Stimulated activated CD8-positive, alpha-beta memory T cell treated with anti-CD3 and anti-CD28 coated beads, Interleukin-7, amount 100 ng/mL, for 48 hours (primary cell): ENCODE measurements around the gene SLC16A3.
"Not testable (repeated sequence)": the region's sequence is repeated elsewhere in the genome, so short reads cannot be mapped to it uniquely, and the experiment has no call there.

Experiments used
- DNase-seq, 2 donors: peaks; one replicate each; pipeline ENCODE4 v3.0.0-alpha.2; 2020; ENCODE audit warnings: low read depth in 1 of 2; ENCODE audit errors: extremely low read depth in 1 of 2

SLC16A3 gene

DNA sequence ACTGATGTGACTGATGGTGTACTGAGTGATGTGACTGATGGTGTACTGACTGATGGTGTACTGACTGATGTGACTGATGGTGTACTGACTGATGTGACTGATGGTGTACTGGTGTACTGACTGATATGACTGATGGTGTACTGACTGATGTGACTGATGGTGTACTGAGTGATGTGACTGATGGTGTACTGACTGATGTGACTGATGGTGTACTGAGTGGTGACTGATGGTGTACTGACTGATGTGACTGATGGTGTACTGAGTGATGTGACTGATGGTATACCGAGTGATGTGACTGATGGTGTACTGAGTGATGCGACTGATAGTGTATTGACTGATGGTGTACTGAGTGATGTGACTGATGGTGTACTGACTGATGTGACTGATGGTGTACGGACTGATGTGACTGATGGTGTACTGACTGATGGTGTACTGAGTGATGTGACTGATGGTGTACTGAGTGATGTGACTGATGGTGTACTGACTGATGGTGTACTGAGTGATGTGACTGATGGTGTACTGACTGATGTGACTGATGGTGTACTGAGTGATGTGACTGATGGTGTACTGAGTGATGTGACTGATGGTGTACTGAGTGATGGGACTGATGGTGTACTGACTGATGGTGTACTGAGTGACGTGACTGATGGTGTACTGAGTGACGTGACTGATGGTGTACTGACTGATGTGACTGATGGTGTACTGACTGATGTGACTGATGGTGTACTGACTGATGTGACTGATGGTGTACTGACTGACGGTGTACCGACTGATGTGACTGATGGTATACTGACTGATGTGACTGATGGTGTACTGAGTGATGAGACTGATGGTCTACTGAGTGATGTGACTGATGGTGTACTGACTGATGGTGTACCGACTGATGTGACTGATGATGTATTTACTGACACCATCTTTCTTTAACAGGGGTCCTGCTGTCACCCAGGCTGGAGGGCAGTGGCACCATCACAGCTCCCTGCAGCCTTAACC, 31.4 kb downstream of the SLC16A3 start:
- not testable (repeated sequence) for DNase-seq

DNA sequence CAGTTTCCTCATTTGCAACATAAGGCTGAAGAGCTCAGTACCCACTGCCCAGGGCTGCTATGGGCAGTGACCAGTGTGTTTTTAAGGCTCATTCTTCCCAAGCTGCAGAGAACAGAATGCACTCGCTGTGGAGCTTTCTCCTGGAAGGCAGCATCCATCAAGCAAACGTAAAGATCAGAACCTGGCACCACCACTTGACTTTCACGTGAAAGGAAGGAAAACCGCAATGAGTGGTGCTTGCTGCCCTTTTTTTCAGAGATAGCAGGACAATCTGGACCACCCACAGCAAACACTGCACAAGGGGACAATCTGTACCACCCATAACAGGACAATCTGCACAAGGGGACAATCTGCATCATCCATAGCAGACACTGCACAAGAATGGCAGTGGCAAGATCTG, 33.5 kb downstream of the SLC16A3 start:
- no peak for DNase-seq

DNA sequence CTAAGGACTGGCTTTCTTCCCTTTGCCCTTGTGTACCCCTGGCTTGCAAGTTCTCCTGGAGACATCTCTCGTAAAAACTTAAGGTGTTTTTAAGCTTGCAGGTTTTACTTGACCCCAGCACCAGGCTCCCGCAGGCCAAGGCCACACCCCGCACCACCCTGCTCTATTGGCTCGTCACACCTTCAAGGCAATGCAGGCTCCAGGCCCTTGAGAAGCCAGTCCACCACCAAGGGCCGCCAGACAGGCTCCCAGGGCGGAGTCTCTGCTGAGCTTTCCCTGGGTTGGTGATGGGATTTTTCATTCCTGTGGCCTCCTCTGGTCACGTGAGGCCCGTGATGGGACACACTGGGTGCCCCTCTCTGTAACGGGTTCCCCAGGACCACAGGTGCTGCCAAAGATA, 34.8 kb downstream of the SLC16A3 start:
- DNase-seq, result no peak

DNA sequence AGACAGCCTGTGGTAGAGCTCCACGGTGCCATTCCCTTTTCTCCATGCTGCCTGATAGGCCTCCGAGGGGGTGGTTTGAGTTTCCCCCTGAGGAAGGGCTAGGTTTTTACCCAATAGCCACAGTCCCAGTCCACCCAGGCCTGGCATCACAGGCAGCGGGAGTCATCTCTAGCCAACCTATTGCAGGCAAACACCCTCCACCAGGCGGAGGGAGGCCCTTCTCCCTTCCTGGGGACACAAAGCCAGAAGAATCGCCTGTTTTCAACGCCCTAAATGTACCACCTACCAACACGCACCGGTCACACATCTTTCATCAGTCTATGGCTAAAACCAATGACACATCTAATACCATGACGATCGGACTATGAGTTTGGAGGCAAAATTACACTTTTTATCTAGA, 37.3 kb downstream of the SLC16A3 start:
- DNase-seq, result no peak

DNA sequence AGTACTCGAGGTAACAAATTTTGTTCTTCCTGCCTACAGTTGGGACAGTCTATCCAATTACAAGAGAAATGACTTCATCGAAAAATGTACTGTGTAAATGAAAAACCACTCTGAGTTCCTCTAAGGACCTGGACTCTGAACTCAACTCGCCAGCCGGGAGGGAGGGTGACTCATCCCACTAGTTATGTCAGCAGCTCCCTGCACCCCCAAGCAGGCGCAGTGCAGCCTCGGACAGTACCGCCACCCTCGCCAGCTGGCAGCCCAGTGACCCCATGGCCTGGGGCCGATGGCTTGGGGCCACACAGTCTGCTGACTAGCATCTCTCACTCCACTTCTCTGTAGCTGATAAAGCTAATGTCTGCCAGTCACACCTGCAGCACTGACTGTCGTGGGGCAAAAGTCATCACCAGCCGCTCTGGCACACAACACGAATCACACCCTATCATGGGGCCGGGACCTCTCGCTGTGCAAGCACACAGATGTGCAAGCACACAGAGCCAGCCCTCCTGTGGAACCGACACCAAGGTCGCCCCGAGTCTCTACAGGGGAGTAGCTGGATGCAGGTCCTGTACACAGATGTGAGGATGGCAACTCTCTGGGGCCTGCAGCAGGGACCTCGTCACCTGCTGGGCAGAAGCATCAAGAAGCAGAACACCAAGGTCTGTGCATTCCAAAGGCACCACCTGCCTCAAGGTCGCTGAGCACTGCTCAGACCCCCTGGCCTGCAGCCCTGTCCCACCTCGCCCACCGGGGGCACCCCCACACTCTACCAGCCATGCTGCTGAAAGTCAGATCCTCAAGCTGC, 38.9 kb downstream of the SLC16A3 start:
- peak in 1 of 2 donors; percentile 37 for DNase-seq

DNA sequence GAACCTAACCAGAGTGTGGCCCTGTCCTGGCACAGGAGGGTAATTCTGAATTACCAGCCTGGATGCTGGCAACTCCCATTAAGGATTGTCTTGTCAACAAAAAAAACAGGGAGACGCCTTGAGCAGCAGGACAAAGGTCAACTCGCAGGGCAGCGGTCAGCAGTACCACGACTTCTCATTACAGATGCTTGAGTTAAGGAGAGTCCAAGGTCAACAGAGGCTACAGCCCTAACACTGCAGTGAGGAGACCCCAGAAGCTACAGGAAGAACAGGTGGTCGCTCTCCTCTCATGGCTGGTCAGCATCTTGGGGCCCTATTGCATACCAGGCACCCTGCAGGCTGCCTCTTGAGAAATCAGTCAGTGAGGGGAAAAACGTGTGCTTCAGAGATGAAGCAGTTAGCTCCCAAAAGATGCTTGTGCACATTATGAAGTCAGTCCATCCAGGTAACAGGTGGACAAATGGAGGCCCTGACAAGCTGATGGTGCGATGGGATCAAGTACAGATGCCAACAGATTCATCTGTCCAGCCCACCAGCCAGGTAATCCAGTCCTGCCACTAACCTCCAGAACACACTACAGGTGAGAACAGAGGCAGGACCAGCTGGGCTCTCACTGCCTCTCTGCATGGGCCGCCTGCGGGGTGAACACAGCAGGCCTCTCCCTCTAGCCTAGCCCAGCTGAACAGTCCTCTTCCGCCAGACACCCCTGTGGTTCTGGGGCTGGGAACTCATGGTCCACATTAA, 40.5 kb downstream of the SLC16A3 start:
- DNase-seq, result no peak

DNA sequence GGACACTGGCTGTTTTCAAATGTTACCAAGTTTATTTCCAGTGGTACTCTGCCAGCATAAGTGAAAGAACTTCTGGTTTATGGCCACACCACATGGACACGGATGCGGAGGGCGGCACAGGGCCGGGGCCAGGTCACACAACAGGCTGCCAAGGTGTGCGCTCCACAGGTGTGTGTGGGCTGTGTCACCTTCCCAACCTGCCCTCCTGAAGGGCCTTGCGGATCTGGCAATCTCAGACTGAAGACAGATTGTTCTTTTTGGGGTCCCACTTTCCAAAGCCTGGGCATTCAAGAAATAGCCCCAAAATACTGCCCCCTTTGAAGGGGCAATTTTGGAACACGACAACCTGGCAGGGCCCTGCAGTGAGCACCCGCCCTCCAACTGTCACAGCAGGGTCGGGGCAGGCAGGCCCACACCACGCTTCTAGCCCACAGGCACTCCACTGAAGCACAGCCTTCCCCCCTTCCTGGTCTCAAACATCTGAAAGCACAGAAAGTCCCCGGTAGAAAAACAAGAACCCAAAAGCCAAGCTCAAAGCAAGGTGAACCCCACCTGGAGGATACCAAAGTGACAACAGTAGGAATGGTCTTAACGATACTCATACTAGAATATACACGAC, 41.1 kb downstream of the SLC16A3 start:
- DNase-seq, result no peak

DNA sequence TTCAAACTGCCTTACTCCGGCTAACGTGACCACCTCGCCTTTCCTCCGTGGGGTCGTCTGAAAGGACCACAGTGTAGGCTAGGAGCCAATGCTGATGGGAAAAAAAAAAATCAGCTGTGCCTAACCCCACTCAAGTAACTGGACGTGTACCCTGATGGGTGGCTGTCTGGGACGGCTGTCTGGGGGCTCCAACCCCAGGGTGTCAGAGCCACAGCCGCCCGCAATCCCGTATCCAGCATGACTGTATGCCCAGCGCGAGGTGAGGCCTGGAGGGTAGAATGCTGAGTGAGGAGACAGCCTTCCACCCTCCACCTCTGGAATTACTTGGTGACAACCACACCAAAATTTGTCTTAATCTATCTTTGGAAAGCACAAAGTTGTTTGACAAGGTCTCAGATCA, 41.8 kb downstream of the SLC16A3 start:
- no peak for DNase-seq

DNA sequence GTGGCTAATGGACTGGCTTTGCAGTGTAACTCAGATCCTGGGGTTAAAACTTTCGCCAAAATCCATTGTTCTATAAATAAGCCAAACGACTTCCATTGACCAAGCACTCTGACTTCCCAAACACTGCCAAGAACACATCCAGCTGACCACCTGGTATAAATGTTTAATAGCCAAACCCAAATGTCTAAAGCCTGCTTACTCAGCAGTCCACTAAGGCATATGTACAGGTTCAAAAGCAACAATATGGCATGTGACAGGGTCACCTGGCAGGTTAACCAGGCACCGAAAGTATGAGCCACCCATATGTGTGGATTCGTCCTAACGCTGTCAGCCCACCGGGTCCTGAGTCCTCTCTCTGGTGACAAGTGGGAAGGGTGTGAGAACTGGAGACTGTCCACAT, 42.6 kb downstream of the SLC16A3 start:
- no peak for DNase-seq

DNA sequence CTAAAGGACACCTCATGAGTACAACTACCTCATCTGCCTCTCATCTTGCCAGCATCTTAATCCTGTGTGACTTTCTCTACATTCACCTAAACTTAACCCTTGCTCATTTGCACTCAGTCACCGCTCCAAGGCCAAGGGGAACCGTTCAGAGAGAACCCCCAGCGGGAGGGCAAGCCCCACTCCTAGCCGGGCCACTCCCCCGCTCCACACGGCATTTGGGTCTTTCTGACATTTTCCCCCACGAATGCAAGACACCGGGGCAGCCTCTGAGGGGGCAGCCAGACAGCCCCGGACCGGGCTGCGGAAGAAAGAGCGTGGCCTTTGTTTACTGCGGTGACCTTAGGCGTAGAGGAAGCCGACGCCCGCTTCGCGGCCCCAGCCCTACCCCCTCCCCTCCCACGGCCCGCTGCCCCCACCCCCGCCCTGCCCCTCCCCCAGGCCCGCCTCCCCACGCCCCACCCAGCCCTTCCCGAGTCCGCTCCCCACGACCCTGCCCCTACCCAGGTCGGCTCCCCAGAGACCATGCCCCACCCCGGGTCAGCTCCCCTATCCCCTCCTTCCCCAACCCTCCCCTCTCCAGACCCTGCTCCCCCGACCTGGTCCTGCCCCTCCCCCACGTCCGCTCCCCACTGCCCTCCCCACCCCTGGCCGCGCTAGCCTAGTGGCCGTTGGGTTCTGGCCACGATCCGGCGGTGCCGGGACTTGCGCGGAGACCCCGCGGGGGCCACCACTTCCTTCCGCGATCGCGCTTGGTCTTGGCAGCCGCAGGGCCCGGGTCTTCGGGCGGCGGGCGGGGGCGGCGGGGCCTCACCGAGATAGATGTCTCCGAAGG, 43.9 kb downstream of the SLC16A3 start:
- DNase-seq, result no peak

DNA sequence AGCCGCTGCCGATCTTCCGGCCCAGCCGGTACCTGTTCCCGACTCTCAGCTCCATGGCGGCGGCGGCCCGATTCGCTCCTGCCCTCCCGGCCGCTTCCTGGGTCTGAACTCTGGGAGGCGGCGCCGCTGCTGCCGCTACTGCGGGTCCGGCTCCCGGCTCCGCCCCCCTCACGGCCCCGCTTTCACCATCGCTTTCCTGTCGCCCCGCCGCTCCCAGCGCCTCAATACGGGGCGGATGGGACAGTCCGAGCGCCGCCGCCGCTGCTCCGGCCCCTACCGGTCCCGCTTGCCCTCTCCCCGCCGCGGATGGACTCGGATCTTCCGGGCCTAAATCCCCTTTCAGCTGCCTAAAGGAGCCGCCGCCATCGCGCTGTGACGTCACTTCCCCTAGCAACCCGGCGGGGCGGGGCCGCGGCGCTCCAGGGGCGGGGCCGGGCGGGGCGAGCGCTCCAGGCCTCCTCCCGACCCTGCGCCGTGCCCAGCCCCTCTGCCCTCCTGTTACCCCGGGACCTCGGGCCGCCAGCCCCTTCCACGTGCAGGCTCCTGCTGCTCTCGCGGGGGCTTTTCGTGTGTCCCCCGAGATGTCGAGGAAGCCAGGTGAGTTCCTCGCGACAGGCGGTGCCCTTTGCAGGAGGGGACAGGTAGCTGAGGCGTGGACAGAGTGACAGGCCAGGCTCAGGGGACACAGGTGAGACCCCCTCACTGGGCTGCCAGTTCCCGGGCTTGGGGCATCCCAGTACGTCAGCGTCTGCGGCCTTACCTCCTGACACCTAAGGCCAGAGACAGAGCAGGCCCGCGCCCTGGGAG, 44.7 kb downstream of the SLC16A3 start, which contains the start of gene CSNK1D:
Gene CSNK1D, minus strand, starts transcription at position 374 of the 807 bp plus-strand sequence. Its CDS starts 319 bp downstream, at position 55.
- DNase-seq, result peak; percentile 84 to 87

DNA sequence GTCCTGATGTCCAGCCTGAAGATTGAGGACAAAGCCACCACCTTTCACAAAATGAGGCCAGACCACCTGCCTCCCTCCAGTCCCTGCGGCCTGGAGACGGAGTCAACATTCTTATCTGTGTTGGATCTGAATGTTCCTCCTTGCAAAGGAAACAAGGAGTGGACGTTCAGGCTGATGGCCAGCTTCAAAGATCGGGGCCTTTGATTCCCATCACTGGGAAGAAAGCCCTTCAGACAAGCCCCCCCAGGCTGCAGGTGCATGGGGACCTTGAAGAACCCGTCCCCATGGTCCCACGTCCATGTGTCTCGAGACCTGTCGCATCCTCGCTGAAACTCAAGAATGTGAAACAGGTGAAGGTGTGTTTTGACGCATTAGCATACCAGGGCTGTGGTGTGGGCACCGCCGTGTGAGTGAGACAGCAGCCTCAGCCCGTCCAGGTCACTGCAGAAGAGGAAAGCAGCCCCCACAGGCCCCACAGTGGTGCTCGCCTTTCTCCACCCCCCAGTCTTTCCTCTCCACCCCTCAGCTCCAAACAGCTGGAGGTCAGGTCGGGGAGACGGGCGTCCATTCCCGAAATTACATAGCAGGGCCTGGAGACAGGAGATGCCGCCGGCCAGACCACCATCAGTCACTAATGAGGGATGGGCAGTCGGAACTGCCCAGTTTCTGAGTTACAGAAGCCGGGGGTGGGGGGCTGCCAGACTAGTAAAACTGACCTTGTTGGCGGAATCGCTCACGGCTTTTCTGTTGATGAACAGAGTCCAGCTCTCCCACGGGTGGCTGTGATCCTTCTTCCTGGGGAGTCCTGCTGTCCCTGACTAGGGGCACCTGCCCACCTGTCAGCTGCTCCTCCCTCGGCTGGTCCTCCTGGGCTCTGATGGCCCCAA, 45.5 kb downstream of the SLC16A3 start:
- DNase-seq, result no peak

DNA sequence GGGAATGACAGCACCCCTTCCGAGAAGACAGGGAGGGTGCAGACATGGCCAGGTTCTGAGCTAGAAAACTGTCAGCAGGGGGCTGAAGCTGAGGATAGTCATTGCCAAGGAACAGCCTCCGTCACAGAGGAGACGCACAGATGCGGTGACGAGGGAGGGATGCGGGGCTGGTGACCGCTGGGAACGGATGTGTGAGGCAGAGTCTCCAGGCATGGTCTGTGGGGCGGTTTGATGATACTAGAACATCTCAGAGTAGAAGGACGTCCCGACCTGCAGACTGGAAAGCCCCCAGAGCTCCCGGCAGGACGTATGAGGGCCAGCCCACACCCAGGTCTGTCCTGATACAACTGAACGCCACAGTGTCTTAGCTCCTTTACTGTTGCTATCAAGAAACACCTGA, 46.5 kb downstream of the SLC16A3 start:
- no peak for DNase-seq

DNA sequence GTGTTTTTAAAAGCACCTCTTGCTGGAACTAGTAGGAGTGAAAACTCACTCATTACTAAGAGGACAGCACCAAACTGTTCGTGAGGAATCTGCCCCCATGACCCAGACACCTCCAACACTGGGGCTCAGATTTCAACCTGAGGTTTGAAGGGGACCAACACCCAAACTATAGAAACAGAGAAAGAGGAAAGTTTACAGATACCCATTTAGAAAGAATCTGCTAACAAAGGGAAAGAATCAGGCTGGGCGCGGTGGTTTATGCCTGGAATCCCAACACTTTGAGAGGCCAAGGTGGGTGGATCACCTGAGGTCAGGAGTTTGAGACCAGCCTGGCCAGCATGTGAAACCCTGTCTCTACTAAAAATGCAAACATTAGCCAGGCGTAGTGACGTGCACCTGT, 48.1 kb downstream of the SLC16A3 start:
- DNase-seq, result no peak

DNA sequence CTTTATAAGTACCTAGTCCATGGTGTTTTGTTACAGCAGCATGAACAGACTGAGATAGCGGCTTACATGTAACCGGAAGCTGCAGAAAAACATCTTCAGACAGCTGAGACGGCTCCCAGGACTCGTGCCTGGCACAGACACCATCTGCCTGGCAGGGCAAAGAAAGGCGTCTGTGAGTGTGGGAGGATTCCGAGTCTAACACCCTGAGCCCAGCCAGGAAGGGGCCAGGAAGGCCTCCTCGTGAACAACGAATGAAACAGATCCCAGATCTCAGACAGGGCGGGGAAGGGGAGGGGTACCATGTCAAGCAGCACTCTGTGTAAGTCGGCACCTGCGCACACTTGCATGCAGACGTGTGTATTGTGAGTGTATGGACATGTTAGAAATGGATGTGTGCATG, 49.0 kb downstream of the SLC16A3 start:
- no peak for DNase-seq

DNA sequence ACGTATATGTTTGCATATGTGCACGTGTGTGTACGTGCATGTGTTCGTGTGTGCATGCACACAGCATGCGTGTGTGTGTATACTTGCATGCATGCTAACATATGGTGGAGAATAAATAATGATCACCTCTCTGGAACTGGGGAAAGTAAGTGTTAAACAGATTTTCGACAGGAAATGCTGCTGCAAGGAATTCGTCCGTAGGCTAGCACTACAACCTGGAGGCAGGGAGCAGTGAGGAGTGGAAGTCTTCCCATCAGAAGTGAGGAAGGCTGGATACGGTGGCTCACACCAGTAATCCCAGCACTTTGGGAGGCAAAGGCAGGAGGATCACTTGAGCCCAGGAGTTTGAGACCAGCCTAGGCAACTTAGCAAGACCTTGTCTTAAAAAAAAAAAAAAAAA, 49.5 kb downstream of the SLC16A3 start:
- no peak for DNase-seq

DNA sequence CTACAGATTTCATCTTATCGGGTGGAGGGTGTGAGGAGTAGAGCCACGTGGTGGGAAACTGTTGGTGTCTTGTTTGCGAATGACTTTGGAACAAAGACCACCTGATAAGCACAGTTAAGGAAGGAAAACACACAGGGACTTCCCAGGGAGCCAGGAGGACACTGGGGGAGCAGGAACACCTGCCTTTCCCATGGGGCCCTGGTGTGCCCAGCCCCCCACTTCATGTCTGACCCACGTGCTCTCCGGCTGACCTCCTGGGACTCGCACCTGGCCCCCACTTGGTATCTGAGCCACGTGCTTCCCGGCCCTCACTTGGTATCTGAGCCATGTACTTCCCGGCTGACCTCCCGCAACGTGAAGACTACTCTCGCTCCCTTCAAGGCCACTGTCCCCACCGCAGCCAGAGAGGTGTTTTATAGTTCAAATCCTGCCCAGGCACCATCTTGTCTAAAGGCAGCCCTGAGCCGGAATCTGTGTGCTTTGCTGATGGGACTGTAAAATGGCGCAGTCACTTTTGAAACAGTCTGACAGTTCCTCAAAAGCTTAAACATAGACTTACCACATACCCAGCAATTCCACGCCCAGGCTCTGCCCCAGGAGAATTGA, 50.0 kb downstream of the SLC16A3 start:
- no peak for DNase-seq
